ENCODE measurements around the gene GFPT2.

The GFPT2 gene

GRCh38 chr5:180364306-180364856 is 11.2 kb upstream of the GFPT2 start:
- no peak for TF ChIP-seq CTCF (conservative IDR thresholded peaks at IDR 0.05; ENCODE audit: low read depth, low read length)
- DNase-seq (ENCODE audit: low read depth): no peak
- no peak overlapping the region for H3K4me3 ChIP-seq (ENCODE audit: low read depth, low read length)

- DNase-seq (ENCODE audit: low read depth): no peak
- no peak for TF ChIP-seq CTCF (conservative IDR thresholded peaks at IDR 0.05; ENCODE audit: low read depth, low read length)
- no peak overlapping the region for H3K4me3 ChIP-seq (ENCODE audit: low read depth, low read length)
Measured at GRCh38 chr5:180360078-180360957, 7.2 kb upstream of the GFPT2 start.

GRCh38 chr5:180358694-180359093 is 5.6 kb upstream of the GFPT2 start:
- TF ChIP-seq CTCF (conservative IDR thresholded peaks at IDR 0.05; ENCODE audit: low read depth, low read length): no peak
- H3K4me3 ChIP-seq (ENCODE audit: low read depth, low read length): no peak overlapping the region
- no peak for DNase-seq (ENCODE audit: low read depth)

- no peak for DNase-seq (ENCODE audit: low read depth)
- no peak for TF ChIP-seq CTCF (conservative IDR thresholded peaks at IDR 0.05; ENCODE audit: low read depth, low read length)
- no peak overlapping the region for H3K4me3 ChIP-seq (ENCODE audit: low read depth, low read length)
Measured at GRCh38 chr5:180358179-180358578, 5.0 kb upstream of the GFPT2 start.

GRCh38 chr5:180354966-180355365 is 1.8 kb upstream of the GFPT2 start:
- TF ChIP-seq CTCF (conservative IDR thresholded peaks at IDR 0.05; ENCODE audit: low read depth, low read length): no peak
- H3K4me3 ChIP-seq (ENCODE audit: low read depth, low read length): no peak overlapping the region
- no peak for DNase-seq (ENCODE audit: low read depth)

GRCh38 chr5:180353980-180354452 is 880 bp upstream of the GFPT2 start:
- peak; percentile 24 for DNase-seq (ENCODE audit: low read depth)
- TF ChIP-seq CTCF (conservative IDR thresholded peaks at IDR 0.05; ENCODE audit: low read depth, low read length): no peak
- H3K4me3 ChIP-seq (ENCODE audit: low read depth, low read length): peak overlapping the region; percentile 81
